Ovary (tissue), 3 donors: ENCODE measurements around the gene SPG7.

Experiments
- EP300 ChIP-seq: sonication (generic); formaldehyde crosslinking; IDR thresholded peaks from one replicate; pipeline ENCODE4 v1.6.1; 2017; ENCODE audit warnings: antibody characterized with exemption
- POLR2A ChIP-seq: fragments of 450-650 bp; IDR thresholded peaks from one replicate; pipeline ENCODE4 v1.6.1; 2017; ENCODE audit warnings: antibody characterized with exemption, mild to moderate bottlenecking, moderate library complexity
- TF ChIP-seq, protein P1 (sequence below), 3 donors: fragments of 450-650 bp in 2 of 3; fragments of 200-600 bp in 1 of 3; IDR thresholded peaks; one replicate each; pipeline versions ENCODE4 v1.5.1 to v1.8.0; 2016 to 2022; ENCODE audit warnings: antibody characterized with exemption in 3 of 3, mild to moderate bottlenecking in 1 of 3
- donor health status: DM: no; HTN: no; CAD: no.

- TF ChIP-seq, protein P1, sequence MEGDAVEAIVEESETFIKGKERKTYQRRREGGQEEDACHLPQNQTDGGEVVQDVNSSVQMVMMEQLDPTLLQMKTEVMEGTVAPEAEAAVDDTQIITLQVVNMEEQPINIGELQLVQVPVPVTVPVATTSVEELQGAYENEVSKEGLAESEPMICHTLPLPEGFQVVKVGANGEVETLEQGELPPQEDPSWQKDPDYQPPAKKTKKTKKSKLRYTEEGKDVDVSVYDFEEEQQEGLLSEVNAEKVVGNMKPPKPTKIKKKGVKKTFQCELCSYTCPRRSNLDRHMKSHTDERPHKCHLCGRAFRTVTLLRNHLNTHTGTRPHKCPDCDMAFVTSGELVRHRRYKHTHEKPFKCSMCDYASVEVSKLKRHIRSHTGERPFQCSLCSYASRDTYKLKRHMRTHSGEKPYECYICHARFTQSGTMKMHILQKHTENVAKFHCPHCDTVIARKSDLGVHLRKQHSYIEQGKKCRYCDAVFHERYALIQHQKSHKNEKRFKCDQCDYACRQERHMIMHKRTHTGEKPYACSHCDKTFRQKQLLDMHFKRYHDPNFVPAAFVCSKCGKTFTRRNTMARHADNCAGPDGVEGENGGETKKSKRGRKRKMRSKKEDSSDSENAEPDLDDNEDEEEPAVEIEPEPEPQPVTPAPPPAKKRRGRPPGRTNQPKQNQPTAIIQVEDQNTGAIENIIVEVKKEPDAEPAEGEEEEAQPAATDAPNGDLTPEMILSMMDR (IDR thresholded peaks at IDR 0.05) = no peak
- TF ChIP-seq POLR2A (no peak), EP300 (no peak)
Observed at GRCh38 chr16:89600956-89601355, 92.8 kb downstream of the SPG7 start.
